OCI-LY1 (cell line): Measurements from ENCODE around the gene ZNF701.
"Not testable (repeated sequence)": the region's sequence is repeated elsewhere in the genome, so short reads cannot be mapped to it uniquely, and the experiment has no call there.

Source experiments
- CTCF ChIP-seq: fragments of 200-600 bp; sonication (generic), shearing (Covaris generic); IDR thresholded peaks from 2 replicates; pipeline ENCODE4 v1.5.1; 2017; ENCODE audit warnings: mild to moderate bottlenecking, antibody characterized with exemption, low read length, moderate library complexity, mixed read lengths
- EZH2 ChIP-seq: fragments of 200-600 bp; sonication (generic), shearing (Covaris generic); IDR thresholded peaks from 2 replicates; pipeline ENCODE4 v1.8.0; 2017; ENCODE audit warnings: borderline replicate concordance, mixed run types, mild to moderate bottlenecking, antibody characterized with exemption, low read length, moderate library complexity, mixed read lengths

- TF ChIP-seq CTCF, EZH2: not testable (repeated sequence)
Measured at GRCh38 chr19:52569638-52569999, 468 bp upstream of the ZNF701 start.
